Stimulated activated CD8-positive, alpha-beta memory T cell treated with anti-CD3 and anti-CD28 coated beads, Interleukin-15, amount 100 ng/mL, for 4 hours (primary cell): ENCODE data around the gene BHLHE41.

Experiments used
- DNase-seq, 2 donors: peaks; one replicate each; pipeline ENCODE4 v3.0.0-alpha.2; 2020; ENCODE audit warnings: low read depth in 2 of 2

BHLHE41 gene

GRCh38 chr12:26134540-26134939 lies 9.7 kb upstream of the BHLHE41 start:
- DNase-seq = no peak

GRCh38 chr12:26133521-26133920 lies 8.7 kb upstream of the BHLHE41 start:
- DNase-seq = no peak

- no peak for DNase-seq
Measured at GRCh38 chr12:26132866-26133265, 8.0 kb upstream of the BHLHE41 start.

- no peak for DNase-seq
Measured at GRCh38 chr12:26131936-26132335, 7.1 kb upstream of the BHLHE41 start.

GRCh38 chr12:26130728-26131127 lies 5.9 kb upstream of the BHLHE41 start:
- DNase-seq = no peak

GRCh38 chr12:26128168-26128567 lies 3.3 kb upstream of the BHLHE41 start:
- no peak for DNase-seq

GRCh38 chr12:26127404-26127803 lies 2.6 kb upstream of the BHLHE41 start:
- DNase-seq = no peak

GRCh38 chr12:26126340-26127284 lies 1.8 kb upstream of the BHLHE41 start:
- no peak for DNase-seq

- DNase-seq = no peak
Measured at GRCh38 chr12:26125400-26126339, 833 bp upstream of the BHLHE41 start.

- DNase-seq = no peak
Measured at GRCh38 chr12:26123482-26123980, 1.3 kb downstream of the BHLHE41 start.

- DNase-seq = no peak
Measured at GRCh38 chr12:26122681-26123481, 2.0 kb downstream of the BHLHE41 start.

- DNase-seq = no peak
Measured at GRCh38 chr12:26122061-26122680, 2.7 kb downstream of the BHLHE41 start.

GRCh38 chr12:26121323-26122060 lies 3.3 kb downstream of the BHLHE41 start:
- DNase-seq = no peak

- no peak for DNase-seq
Measured at GRCh38 chr12:26120561-26121274, 4.1 kb downstream of the BHLHE41 start.

- DNase-seq = no peak
Measured at GRCh38 chr12:26119391-26119989, 5.3 kb downstream of the BHLHE41 start.

GRCh38 chr12:26118308-26118707 lies 6.5 kb downstream of the BHLHE41 start:
- no peak for DNase-seq

- no peak for DNase-seq
Measured at GRCh38 chr12:26116829-26117715, 7.8 kb downstream of the BHLHE41 start.

- no peak for DNase-seq
Measured at GRCh38 chr12:26114720-26115401, 10.0 kb downstream of the BHLHE41 start.
